Fibroblast of pulmonary artery (primary cell): Measurements from ENCODE around the gene MGMT.

Experiments
- DNase-seq: peaks from one replicate; pipeline ENCODE4 v3.0.0-alpha.2; 2010; ENCODE audit warnings: low read depth
- H3K4me3 ChIP-seq: replicated peaks from 2 replicates; pipeline ENCODE4 v1.5.1; 2011; ENCODE audit warnings: low read depth, mild to moderate bottlenecking, control low read depth, low read length, moderate library complexity
- TF ChIP-seq, protein P1 (sequence below): IDR thresholded peaks from 2 replicates; pipeline ENCODE4 v1.5.1; 2011; ENCODE audit warnings: mild to moderate bottlenecking, control low read depth, low read length, inconsistent platforms; ENCODE audit errors: missing control alignments

The MGMT gene

DNA sequence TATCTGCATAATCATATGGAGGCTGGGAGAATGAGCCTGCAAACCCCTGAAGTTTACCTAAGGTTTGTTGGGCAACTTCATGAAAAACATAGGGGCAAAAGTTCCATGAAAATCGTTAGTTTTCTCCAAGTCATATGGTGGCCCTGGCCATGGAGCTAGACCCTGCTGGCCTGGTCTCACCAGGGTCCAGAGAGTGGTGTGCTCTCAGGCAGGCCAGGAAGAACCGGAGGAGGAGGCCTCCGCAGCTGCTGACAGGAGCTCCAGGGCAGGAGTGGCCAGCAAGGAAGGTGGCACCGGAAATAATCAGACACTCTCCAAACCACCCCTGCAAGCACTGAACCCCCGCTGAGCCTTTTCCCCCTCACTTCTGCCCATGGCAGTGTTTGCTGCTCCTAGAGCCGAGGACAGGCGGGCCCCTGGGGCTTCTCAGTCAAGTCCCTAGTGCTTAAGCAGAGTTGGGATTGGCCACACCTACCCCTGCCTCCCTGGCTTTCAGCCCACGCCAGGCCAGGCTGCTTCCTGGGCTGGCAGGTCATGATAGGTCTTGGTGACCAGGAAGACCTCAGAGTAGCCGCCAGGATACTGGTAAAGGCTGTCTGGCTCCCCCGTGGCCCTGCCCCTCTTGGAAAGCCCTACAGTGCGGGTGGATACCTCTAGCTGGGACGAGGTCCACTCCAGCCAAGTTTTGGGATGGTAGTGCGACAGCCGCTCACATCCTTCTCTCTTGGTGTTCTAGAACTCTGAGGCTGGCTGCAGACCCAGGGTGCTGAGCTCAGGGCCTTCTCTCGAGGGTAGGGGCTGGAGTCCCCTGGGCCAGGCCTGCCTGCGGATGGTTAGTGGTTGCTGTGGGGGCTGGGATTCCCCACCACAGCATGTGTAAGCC, 242.8 kb downstream of the MGMT start:
- TF ChIP-seq, protein P1, sequence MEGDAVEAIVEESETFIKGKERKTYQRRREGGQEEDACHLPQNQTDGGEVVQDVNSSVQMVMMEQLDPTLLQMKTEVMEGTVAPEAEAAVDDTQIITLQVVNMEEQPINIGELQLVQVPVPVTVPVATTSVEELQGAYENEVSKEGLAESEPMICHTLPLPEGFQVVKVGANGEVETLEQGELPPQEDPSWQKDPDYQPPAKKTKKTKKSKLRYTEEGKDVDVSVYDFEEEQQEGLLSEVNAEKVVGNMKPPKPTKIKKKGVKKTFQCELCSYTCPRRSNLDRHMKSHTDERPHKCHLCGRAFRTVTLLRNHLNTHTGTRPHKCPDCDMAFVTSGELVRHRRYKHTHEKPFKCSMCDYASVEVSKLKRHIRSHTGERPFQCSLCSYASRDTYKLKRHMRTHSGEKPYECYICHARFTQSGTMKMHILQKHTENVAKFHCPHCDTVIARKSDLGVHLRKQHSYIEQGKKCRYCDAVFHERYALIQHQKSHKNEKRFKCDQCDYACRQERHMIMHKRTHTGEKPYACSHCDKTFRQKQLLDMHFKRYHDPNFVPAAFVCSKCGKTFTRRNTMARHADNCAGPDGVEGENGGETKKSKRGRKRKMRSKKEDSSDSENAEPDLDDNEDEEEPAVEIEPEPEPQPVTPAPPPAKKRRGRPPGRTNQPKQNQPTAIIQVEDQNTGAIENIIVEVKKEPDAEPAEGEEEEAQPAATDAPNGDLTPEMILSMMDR: no peak
- H3K4me3 ChIP-seq: no peak overlapping the region
- no peak for DNase-seq

DNA sequence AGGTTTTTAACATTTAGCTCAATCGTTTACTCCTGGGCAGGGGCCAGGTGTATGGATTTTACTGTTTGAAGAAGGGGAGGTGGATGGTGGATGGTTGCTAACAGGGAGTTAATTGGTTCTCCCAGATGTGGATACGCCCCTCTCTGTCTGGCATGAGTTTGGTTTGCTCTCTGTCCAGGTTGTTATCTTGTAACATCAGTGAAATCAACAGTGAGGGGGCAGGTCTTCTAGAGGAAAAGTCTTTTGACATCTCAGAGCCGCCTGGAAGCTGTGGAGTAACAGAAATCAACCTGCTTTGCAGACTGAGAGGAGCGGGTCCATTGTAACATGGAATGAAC, 243.4 kb downstream of the MGMT start:
- H3K4me3 ChIP-seq: no peak overlapping the region
- DNase-seq: no peak
- TF ChIP-seq, protein P1: no peak

DNA sequence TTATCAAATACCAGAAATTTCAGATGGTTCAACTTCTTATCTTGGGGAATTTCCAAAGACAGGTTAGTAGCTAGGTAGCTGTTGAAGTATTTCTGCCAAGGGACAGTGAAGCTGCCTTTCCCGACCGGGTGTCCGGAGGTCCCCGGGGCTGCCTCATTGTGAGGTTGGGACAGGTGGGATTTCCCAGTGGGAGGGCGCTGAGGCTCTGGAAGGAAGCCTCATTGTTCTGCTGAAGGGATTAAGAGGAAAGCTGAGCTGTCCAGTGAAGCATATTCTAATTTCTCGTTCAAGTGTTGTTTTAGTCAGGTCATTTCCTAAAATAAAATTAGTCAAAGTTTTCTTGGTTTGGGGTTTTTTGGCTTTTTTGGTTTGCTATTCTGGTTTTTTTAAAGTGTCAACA, 244.2 kb downstream of the MGMT start:
- TF ChIP-seq, protein P1: no peak
- H3K4me3 ChIP-seq: no peak overlapping the region
- DNase-seq: no peak

DNA sequence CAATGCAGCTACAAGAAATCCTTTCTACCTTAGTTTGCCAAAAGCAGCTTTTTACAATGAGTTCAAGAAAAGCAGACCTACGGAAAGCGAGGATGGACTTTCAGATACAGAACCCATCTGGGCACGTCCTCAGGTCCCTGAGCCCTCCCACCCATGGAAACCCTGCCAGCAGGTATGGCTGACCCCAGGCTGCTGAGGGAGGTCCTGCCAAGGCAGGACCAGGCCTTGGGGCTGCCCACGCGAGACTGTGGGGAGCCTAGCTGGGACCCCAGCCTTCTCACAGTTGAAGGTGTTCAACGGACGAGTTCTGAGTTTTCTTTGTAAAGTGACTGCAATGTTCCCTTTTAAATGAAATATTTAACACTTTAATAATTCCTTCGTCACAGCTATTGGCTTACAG, 245.0 kb downstream of the MGMT start:
- TF ChIP-seq, protein P1: no peak
- H3K4me3 ChIP-seq: no peak overlapping the region
- no peak for DNase-seq

DNA sequence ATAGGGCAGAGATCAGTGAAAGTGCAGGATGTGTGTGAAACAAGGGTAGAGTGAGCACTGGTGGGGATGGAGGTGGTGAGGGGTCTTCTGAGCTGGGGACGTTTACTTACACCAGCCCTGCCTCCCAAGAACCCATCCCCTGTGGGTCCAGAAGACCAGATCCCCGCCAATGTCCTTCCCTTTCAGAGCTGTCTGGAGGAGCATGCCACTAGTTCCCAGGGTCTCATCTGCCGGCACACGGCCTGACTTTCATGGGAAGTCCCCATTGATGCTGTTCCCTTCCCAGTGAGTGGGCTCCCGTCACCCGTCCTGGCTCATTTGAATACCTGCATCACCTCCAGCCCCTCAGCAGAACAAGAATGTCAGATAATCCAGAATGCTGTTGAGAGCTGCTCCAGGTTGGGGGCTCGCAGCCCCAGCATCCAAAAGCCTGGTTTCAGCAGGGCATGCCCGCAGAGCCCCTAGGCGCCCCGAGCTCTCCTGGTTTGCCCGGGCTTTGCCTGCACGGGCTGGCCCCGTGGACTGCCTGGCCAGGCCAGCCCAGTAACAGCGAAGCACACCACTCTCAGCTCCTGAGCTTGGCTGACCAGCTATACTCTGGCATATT, 246.7 kb downstream of the MGMT start:
- TF ChIP-seq, protein P1: no peak
- DNase-seq: no peak
- no peak overlapping the region for H3K4me3 ChIP-seq

DNA sequence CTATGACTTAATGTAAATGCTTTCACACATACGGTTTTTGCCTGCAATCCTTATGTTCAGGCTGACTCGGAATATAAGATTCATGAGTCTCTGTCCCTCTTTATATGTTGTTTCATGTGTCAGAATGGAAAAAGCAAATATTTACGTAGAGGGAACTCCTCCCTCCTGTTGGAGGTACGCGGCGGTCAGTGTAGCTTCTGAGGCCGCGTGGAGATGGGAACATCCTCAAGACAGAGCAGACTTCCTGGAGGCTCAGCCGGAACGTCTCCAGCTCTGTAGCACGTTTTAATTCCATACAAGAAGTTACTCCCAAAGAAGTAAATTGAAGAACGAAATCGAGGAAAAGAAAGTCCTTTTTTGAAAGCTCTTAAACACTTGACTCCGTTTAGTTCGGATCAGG, 248.8 kb downstream of the MGMT start:
- TF ChIP-seq, protein P1: no peak
- no peak for DNase-seq
- no peak overlapping the region for H3K4me3 ChIP-seq
